RWPE1 (cell line): ENCODE measurements around the gene ACTR1A.
"Not testable (repeated sequence)": the region's sequence is repeated elsewhere in the genome, so short reads cannot be mapped to it uniquely, and the experiment has no call there.

Source experiments
- CTCF ChIA-PET: fragments of 350-600 bp; sonication (Branson Sonifier 250); formaldehyde crosslinking; extraction: SDS; loops from one replicate; lab custom pipeline; 2021; lab: Yijun Ruan, JAX
- POLR2A ChIA-PET: fragments of 400-600 bp; formaldehyde crosslinking; extraction: SDS; loops from one replicate; lab custom pipeline; 2020; ENCODE audit warnings: antibody characterized with exemption; ENCODE audit not compliant: low non-redundant PET; lab: Yijun Ruan, JAX
- DNase-seq: peaks from one replicate; pipeline ENCODE4 v3.0.0; 2012; ENCODE audit warnings: low spot score
- H3K27ac ChIP-seq: fragments of 450-650 bp; 2 replicates; pipeline ENCODE4 v1.5.1; 2017
- TF ChIP-seq, protein P1 (sequence below): fragments of 450-650 bp; conservative IDR thresholded peaks from 2 replicates; pipeline ENCODE4 v1.5.1; 2017; ENCODE audit warnings: low read depth, mild to moderate bottlenecking

The ACTR1A gene

DNA sequence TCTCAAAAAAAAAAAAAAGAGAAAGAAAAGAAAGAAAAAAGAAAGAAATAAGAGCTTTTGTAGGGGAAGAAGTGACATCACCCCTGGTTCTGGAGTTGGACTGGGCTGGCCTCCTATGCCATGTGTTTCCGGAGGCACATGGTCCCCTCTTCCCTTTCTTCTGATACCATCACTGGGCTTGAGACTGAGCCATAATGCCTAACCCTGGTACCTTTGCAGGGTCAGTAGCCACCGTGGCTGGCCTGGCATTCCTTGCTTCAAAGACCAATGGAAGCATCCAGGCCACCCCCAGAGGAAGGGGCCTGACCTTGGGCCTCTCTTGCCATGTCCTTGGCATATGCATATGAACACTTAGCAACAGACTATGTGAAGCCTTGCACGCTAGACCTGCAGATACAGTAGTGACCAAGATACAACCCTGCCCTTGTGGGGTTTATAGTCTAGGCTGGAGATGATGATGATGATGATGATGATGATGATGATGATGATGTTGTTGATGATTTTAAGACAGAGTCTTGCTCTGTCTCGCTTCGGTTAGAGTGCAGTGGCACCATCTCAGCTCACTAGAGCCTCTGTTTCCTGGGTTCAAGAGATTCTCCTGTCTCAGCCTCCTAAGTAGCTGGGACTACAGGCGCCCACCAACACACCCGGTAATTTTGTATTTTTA, 33.1 kb upstream of the ACTR1A start:
- TF ChIP-seq, protein P1, sequence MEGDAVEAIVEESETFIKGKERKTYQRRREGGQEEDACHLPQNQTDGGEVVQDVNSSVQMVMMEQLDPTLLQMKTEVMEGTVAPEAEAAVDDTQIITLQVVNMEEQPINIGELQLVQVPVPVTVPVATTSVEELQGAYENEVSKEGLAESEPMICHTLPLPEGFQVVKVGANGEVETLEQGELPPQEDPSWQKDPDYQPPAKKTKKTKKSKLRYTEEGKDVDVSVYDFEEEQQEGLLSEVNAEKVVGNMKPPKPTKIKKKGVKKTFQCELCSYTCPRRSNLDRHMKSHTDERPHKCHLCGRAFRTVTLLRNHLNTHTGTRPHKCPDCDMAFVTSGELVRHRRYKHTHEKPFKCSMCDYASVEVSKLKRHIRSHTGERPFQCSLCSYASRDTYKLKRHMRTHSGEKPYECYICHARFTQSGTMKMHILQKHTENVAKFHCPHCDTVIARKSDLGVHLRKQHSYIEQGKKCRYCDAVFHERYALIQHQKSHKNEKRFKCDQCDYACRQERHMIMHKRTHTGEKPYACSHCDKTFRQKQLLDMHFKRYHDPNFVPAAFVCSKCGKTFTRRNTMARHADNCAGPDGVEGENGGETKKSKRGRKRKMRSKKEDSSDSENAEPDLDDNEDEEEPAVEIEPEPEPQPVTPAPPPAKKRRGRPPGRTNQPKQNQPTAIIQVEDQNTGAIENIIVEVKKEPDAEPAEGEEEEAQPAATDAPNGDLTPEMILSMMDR, result no peak
- CTCF ChIA-PET, result interaction anchor here (0.6 kb wide), 2 partner anchors 296 to 1562 kb away, joined by 3 to 4 read pairs; no protein-coding TSS in a partner anchor
- H3K27ac ChIP-seq, result no peak overlapping the region
- POLR2A ChIA-PET, result interaction anchor here (0.7 kb wide), 1 partner anchor 83 kb away, joined by 4 read pairs; no protein-coding TSS in a partner anchor
- no peak for DNase-seq

DNA sequence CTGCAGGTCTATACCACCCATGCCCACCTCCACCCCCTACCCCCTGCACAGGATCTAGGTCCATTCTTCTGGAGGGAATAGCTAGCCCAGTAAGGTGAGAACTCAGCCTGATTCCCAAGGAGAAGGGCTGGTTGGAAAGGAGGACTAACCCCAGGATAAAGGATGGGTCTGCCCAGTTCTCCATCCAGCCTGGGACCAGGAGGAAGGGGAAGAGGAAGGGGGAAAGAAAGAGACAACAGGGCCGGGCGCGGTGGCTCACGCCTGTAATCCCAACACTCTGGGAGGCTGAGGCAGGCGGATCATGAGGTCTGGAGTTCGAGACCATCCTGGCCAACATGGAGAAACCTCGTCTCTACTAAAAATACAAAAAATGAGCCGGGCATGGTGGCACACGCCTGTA, 32.5 kb upstream of the ACTR1A start:
- POLR2A ChIA-PET, result interaction anchor here (0.5 to 0.7 kb wide), 2 partner anchors 84 to 479 kb away, joined by 4 to 7 read pairs; partner anchors contain the start of gene ARMH3
- DNase-seq, CTCF ChIA-PET, H3K27ac ChIP-seq: not testable (repeated sequence)

- DNase-seq, result no peak
- TF ChIP-seq, protein P1, result no peak
- POLR2A ChIA-PET, result no interaction called here
- H3K27ac ChIP-seq, result no peak overlapping the region
- CTCF ChIA-PET, result no interaction called here
These were observed 31.8 kb upstream of the ACTR1A start for GRCh38 chr10:102534333-102534732.

DNA sequence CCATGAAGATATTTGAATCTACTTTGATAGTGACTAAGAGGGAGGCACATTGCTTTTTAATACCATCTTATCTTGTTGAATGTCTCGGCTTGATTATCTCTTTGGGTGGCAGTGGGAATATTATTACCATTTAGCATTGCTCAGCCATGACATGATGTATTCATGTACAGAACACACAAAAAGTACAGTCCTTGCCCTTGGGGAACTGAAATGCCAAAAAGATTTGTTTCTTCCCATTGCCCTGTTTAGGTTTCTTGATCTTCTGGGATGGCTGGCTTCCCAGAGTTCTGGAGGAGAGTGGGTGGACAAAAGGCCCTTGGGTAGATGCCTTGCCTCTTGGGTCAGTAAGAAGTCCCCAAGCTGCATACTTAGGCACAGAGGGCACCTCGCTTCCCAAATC, 25.0 kb upstream of the ACTR1A start:
- ChIA-PET CTCF (no interaction called here), POLR2A (no interaction called here)
- DNase-seq, result no peak
- TF ChIP-seq, protein P1, result no peak
- H3K27ac ChIP-seq, result no peak overlapping the region

GRCh38 chr10:102524746-102525145, 22.2 kb upstream of the ACTR1A start:
- ChIA-PET CTCF (interaction anchor here (0.6 kb wide), 2 partner anchors 24 to 59 kb away, joined by 5 to 6 read pairs; no protein-coding TSS in a partner anchor), POLR2A (interaction anchor here (0.7 kb wide), 1 partner anchor 108 kb away, joined by 3 read pairs; no protein-coding TSS in a partner anchor)
- TF ChIP-seq, protein P1, result no peak
- no peak overlapping the region for H3K27ac ChIP-seq
- no peak for DNase-seq

DNA sequence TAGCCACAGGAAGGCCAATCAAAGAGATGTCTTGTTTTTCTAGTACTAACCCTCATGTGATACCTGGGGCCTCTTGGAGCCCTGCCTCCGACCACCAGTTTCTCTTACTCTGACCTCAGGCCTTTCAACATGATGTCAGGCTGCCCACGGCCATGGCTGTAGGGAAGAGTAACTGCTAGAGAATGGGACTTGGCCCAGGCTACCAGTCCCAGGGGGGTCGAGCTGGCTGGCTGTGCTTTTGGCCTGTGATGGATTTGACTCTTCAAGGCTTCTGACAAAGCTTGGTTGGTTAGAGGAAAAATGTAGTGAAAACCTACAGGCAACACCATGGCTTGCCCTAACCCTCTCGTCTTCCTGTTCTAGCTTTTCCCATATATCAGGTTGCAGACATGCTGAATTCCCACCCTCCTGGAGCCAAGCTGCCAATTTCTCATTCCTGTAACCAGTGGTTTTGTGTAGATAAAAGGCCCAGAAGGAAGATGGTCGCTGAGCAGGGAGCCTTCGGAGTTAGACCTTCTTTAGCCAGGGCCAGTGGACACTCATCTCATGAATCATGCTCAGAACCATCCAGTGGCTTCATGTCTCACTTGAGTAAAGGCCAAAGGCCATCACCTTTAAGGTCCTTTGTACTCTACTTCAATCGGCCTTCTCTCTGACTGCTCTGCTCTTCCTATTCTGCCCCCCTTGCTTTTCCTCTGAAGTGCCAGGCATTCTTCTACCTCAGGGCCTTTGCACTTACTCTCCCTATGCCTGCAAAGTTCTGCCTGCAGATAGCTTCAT, 20.9 kb upstream of the ACTR1A start:
- DNase-seq, result no peak
- CTCF ChIA-PET, result interaction anchor here (1.0 kb wide), 1 partner anchor 122 kb away, joined by 3 read pairs; no protein-coding TSS in a partner anchor
- POLR2A ChIA-PET, result no interaction called here
- H3K27ac ChIP-seq, result no peak overlapping the region
- TF ChIP-seq, protein P1, result no peak
